Esophagus squamous epithelium (tissue), 4 donors: ENCODE results near the gene FBXL7.

ENCODE experiments used
- CTCF ChIP-seq, 6 experiments: fragments of 450-650 bp in 4 of 6; fragments of 200-600 bp in 2 of 6; sonication (generic) in 2 of 6; IDR thresholded peaks; one replicate each; pipeline ENCODE4 v1.5.1; 2016 to 2019; ENCODE audit warnings: antibody characterized with exemption in 6 of 6, mild to moderate bottlenecking in 4 of 6, moderate library complexity in 4 of 6
- POLR2A ChIP-seq, 4 donors: fragments of 450-650 bp; IDR thresholded peaks; one replicate each; pipeline ENCODE4 v1.6.1; 2017; ENCODE audit warnings: antibody characterized with exemption in 4 of 4, mild to moderate bottlenecking in 4 of 4, moderate library complexity in 3 of 4

DNA sequence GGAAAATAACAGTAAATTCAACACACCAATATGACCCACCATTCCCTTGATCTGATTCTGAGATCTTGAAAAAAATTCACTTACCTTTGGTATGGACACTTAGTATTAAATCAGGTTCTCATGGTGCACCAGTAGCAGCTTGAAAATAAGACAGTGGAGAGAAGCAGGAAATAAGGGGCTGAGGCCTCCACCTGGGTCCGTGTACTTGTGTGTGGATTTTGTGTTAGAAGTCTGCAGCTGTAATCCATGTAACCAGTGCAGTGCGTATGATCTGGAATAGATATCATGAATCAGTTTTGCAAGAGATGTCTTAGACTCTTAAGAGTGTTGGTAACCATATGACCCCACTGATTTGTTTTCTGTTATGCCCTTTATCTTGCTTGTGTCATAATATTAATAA is 107.1 kb downstream of the FBXL7 start:
- TF ChIP-seq CTCF (IDR thresholded peaks at IDR 0.05) (no peak), POLR2A (IDR thresholded peaks at IDR 0.05) (no peak)
